Prostate gland (tissue), 2 donors: ENCODE results near the gene LIPT1. TPM values are rescaled to one million over a fixed set of nuclear protein-coding genes. Genes with fewer than 3 reads are reported as not detected.

Experiments
- DNase-seq: peaks from one replicate; pipeline ENCODE4 v3.0.0-alpha.2; 2019; ENCODE audit warnings: low spot score
- H3K27ac ChIP-seq, 2 donors: fragments of 200-600 bp; sonication (generic); 2 replicates each; pipeline ENCODE4 v1.5.1; 2017 to 2019
- H3K27me3 ChIP-seq: fragments of 200-600 bp; sonication (generic); replicated peaks from 2 replicates; pipeline ENCODE4 v1.5.1; 2019; ENCODE audit not compliant: insufficient read depth
- H3K36me3 ChIP-seq, 2 donors: fragments of 200-600 bp; sonication (generic); 1 replicate in 1 of 2; 2 replicates in 1 of 2; pipeline versions ENCODE4 v1.5.1 to v1.8.1; 2017 to 2019
- H3K4me1 ChIP-seq: fragments of 200-600 bp; sonication (generic); replicated peaks from 2 replicates; pipeline ENCODE4 v1.5.1; 2019
- H3K4me3 ChIP-seq, 2 donors: fragments of 200-600 bp; sonication (generic); 2 replicates each; pipeline ENCODE4 v1.5.1; 2017 to 2019
- H3K9me3 ChIP-seq: fragments of 200-600 bp; sonication (generic); 2 replicates; pipeline ENCODE4 v1.5.1; 2017
- CTCF ChIP-seq, 4 experiments: fragments of 200-600 bp in 2 of 4; fragments of 450-650 bp in 2 of 4; sonication (generic) in 2 of 4; IDR thresholded peaks; 1 replicate in 3 of 4; 2 replicates in 1 of 4; pipeline ENCODE4 v1.5.1; 2016 to 2019; ENCODE audit warnings: antibody characterized with exemption in 4 of 4, mild to moderate bottlenecking in 2 of 4, moderate library complexity in 2 of 4
- POLR2A ChIP-seq: fragments of 450-650 bp; IDR thresholded peaks from one replicate; pipeline ENCODE4 v1.6.1; 2016; ENCODE audit warnings: antibody characterized with exemption, mild to moderate bottlenecking
- POLR2AphosphoS5 ChIP-seq: sonication (generic); formaldehyde crosslinking; IDR thresholded peaks from one replicate; pipeline ENCODE4 v1.6.1; 2017; ENCODE audit warnings: antibody characterized with exemption
- WGBS: methylation state at CpG from one replicate; pipeline ENCODE4 v1.1.5; 2018; 5-methylcytosine and 5-hydroxymethylcytosine counted together
- intact Hi-C: fragments of 100-400 bp; cut with DNase I; formaldehyde crosslinking; loops from one replicate; pipeline ENCODE4 v1.14.2; 2022
- total RNA-seq, 2 donors: library from RNA; depleted of rRNA; stranded (reverse); fragments of >200 nt; gene quantifications; one replicate each; pipeline ENCODE4 v1.1.0, GENCODE V29; 2016

LIPT1 gene
- total RNA-seq, 2 donors from 2014 or later: 7.3 to 13.1 TPM

GRCh38 chr2:99153921-99154604 is 704 bp upstream of the LIPT1 start:
- Histone ChIP-seq H3K9me3 (no peaks in the 10 kb centered on the region), H3K36me3 (no peaks in the 10 kb centered on the region), H3K27ac (peak overlapping the region; percentile 88 to 90), H3K27me3 (no peaks in the 10 kb centered on the region), H3K4me3 (peak overlapping the region; percentile 64 to 74), H3K4me1 (peaks cover 8% of the 10 kb centered on the region)
- intact Hi-C loops: no loop called here
- 36% methylated on average over 12 of the region's 12 CpGs for WGBS
- no peak for DNase-seq
- TF ChIP-seq POLR2AphosphoS5 (no peak), POLR2A (no peak), CTCF (IDR thresholded peaks at IDR 0.05) (no peak)

GRCh38 chr2:99156891-99157290 is 2.1 kb downstream of the LIPT1 start:
- no peak for DNase-seq
- H3K4me3 ChIP-seq: no peak overlapping the region
- no peaks in the 10 kb centered on the region for H3K27me3 ChIP-seq
- H3K4me1 ChIP-seq: peaks cover 8% of the 10 kb centered on the region
- WGBS: 76% methylated on average over 1 of the region's 1 CpG
- H3K36me3 ChIP-seq: no peaks in the 10 kb centered on the region
- intact Hi-C loops: no loop called here
- no peaks in the 10 kb centered on the region for H3K9me3 ChIP-seq
- no peak overlapping the region for H3K27ac ChIP-seq
- TF ChIP-seq POLR2A (no peak), CTCF (IDR thresholded peaks at IDR 0.05) (no peak), POLR2AphosphoS5 (no peak)

GRCh38 chr2:99158599-99158998 is 3.8 kb downstream of the LIPT1 start:
- Histone ChIP-seq H3K36me3 (peaks cover 0 to 7% of the 10 kb centered on the region in 2 donors), H3K27ac (no peak overlapping the region), H3K9me3 (no peaks in the 10 kb centered on the region), H3K4me3 (no peak overlapping the region), H3K27me3 (no peaks in the 10 kb centered on the region), H3K4me1 (peaks cover 8% of the 10 kb centered on the region)
- intact Hi-C loops: no loop called here
- TF ChIP-seq POLR2AphosphoS5 (no peak), POLR2A (no peak), CTCF (IDR thresholded peaks at IDR 0.05) (no peak)
- 89% methylated on average over 5 of the region's 5 CpGs for WGBS
- no peak for DNase-seq

- no peak for DNase-seq
- no peak overlapping the region for H3K4me3 ChIP-seq
- peaks cover 8% of the 10 kb centered on the region for H3K4me1 ChIP-seq
- H3K9me3 ChIP-seq: no peaks in the 10 kb centered on the region
- peaks cover 0 to 7% of the 10 kb centered on the region in 2 donors for H3K36me3 ChIP-seq
- H3K27me3 ChIP-seq: no peaks in the 10 kb centered on the region
- intact Hi-C loops: no loop called here
- WGBS: 77% methylated on average over 4 of the region's 4 CpGs
- no peak for TF ChIP-seq POLR2A
- TF ChIP-seq CTCF (IDR thresholded peaks at IDR 0.05): no peak
- no peak for TF ChIP-seq POLR2AphosphoS5
- H3K27ac ChIP-seq: no peak overlapping the region
Measured at GRCh38 chr2:99159594-99159993, 4.8 kb downstream of the LIPT1 start.

GRCh38 chr2:99166218-99166617 is 11.5 kb downstream of the LIPT1 start:
- Histone ChIP-seq H3K27ac (no peak overlapping the region), H3K4me1 (no peaks in the 10 kb centered on the region), H3K36me3 (peaks cover 4 to 7% of the 10 kb centered on the region in 2 donors), H3K9me3 (no peaks in the 10 kb centered on the region), H3K4me3 (no peak overlapping the region), H3K27me3 (no peaks in the 10 kb centered on the region)
- intact Hi-C loops: no loop called here
- no peak for TF ChIP-seq CTCF (IDR thresholded peaks at IDR 0.05)
- no peak for TF ChIP-seq POLR2AphosphoS5
- TF ChIP-seq POLR2A: no peak
- DNase-seq: no peak
- 88% methylated on average over 5 of the region's 5 CpGs for WGBS
